HTERT RPE-1 (cell line): Measurements from ENCODE around the gene CERS1.

Experiments
- in situ Hi-C: fragments of 300-500 bp; cut with MboI; formaldehyde crosslinking; loops from 4 replicates; pipeline ENCODE4 v1.14.3; 2020; ENCODE audit warnings: low sequenced_read_pairs

Gene CERS1

GRCh38 chr19:18859676-18860301 lies 36.2 kb downstream of the CERS1 start:
- in situ Hi-C loops, result no loop called here

GRCh38 chr19:18858906-18859646 lies 36.9 kb downstream of the CERS1 start:
- in situ Hi-C loops, result no loop called here

- in situ Hi-C loops, result no loop called here
These were observed 38.7 kb downstream of the CERS1 start for GRCh38 chr19:18857223-18857622.

- in situ Hi-C loops, result no loop called here
These were observed 39.4 kb downstream of the CERS1 start for GRCh38 chr19:18856385-18857126.

GRCh38 chr19:18855647-18856384 lies 40.1 kb downstream of the CERS1 start:
- in situ Hi-C loops, result no loop called here

- in situ Hi-C loops, result no loop called here
These were observed 41.0 kb downstream of the CERS1 start for GRCh38 chr19:18854982-18855381.

GRCh38 chr19:18853755-18854427 lies 42.1 kb downstream of the CERS1 start:
- in situ Hi-C loops, result no loop called here

GRCh38 chr19:18852648-18853047 lies 43.3 kb downstream of the CERS1 start:
- in situ Hi-C loops, result no loop called here

GRCh38 chr19:18851673-18852325 lies 44.2 kb downstream of the CERS1 start:
- in situ Hi-C loops, result no loop called here

- in situ Hi-C loops, result no loop called here
These were observed 45.2 kb downstream of the CERS1 start for GRCh38 chr19:18850471-18851375.

GRCh38 chr19:18849838-18850400 lies 46.0 kb downstream of the CERS1 start:
- in situ Hi-C loops, result no loop called here

- in situ Hi-C loops, result no loop called here
These were observed 46.9 kb downstream of the CERS1 start for GRCh38 chr19:18848878-18849661.

- in situ Hi-C loops, result no loop called here
These were observed 48.2 kb downstream of the CERS1 start for GRCh38 chr19:18847549-18848463.

GRCh38 chr19:18846862-18847548 lies 49.0 kb downstream of the CERS1 start:
- in situ Hi-C loops, result no loop called here

GRCh38 chr19:18845961-18846360 lies 50.0 kb downstream of the CERS1 start:
- in situ Hi-C loops, result no loop called here

- in situ Hi-C loops, result no loop called here
These were observed 51.1 kb downstream of the CERS1 start for GRCh38 chr19:18844806-18845329.
